H9 (cell line): ENCODE measurements around the gene RICTOR. TPM values are rescaled to one million over a fixed set of nuclear protein-coding genes. Genes with fewer than 3 reads are reported as not detected.

ENCODE experiments used
- DNase-seq: peaks from one replicate; pipeline ENCODE4 v3.0.0-alpha.2; 2017
- H2AFZ ChIP-seq: one replicate; pipeline ENCODE4 v1.6.1; 2013; ENCODE audit warnings: mild to moderate bottlenecking, low read length, control low read depth, moderate library complexity
- H2AK5ac ChIP-seq: 2 replicates; pipeline ENCODE4 v1.6.1; 2013; ENCODE audit warnings: low read length, control low read depth, mixed read lengths; ENCODE audit not compliant: insufficient read length
- H2BK120ac ChIP-seq: one replicate; pipeline ENCODE4 v1.6.1; 2013; ENCODE audit warnings: low read depth, mild to moderate bottlenecking, low read length, control low read depth, inconsistent platforms; ENCODE audit not compliant: poor library complexity, severe bottlenecking
- H2BK12ac ChIP-seq: 2 replicates; pipeline ENCODE4 v1.6.1; 2013; ENCODE audit warnings: low read length, control low read depth, mixed read lengths, low read depth; ENCODE audit not compliant: insufficient read length
- H2BK15ac ChIP-seq: 2 replicates; pipeline ENCODE4 v1.6.1; 2013; ENCODE audit warnings: low read depth, low read length, control low read depth
- H2BK20ac ChIP-seq: one replicate; pipeline ENCODE4 v1.6.1; 2013; ENCODE audit warnings: low read depth, mild to moderate bottlenecking, low read length, control low read depth, inconsistent platforms; ENCODE audit not compliant: poor library complexity, severe bottlenecking
- H2BK5ac ChIP-seq: 2 replicates; pipeline ENCODE4 v1.6.1; 2013; ENCODE audit warnings: low read length, control low read depth, mixed read lengths; ENCODE audit not compliant: insufficient read length
- H3K14ac ChIP-seq: 2 replicates; pipeline ENCODE4 v1.6.1; 2013; ENCODE audit warnings: low read length, control low read depth; ENCODE audit not compliant: insufficient read depth
- H3K18ac ChIP-seq: 2 replicates; pipeline ENCODE4 v1.6.1; 2013; ENCODE audit warnings: low read depth, mild to moderate bottlenecking, mixed read lengths, low read length, control low read depth; ENCODE audit not compliant: insufficient read length
- H3K23ac ChIP-seq: 2 replicates; pipeline ENCODE4 v1.6.1; 2013; ENCODE audit warnings: low read length, control low read depth, mixed read lengths, low read depth; ENCODE audit not compliant: insufficient read length
- H3K23me2 ChIP-seq: 2 replicates; pipeline ENCODE4 v1.6.1; 2013; ENCODE audit warnings: low read depth, mild to moderate bottlenecking, mixed read lengths, low read length, control low read depth; ENCODE audit not compliant: insufficient read length, poor library complexity, severe bottlenecking
- H3K27ac ChIP-seq: 2 replicates; pipeline ENCODE4 v1.5.1; 2013; ENCODE audit warnings: low read length, control low read depth, mixed read lengths, low read depth; ENCODE audit not compliant: insufficient read length
- H3K27me3 ChIP-seq: 2 replicates; pipeline ENCODE4 v1.6.1; 2013; ENCODE audit warnings: low read length, control low read depth, inconsistent platforms; ENCODE audit not compliant: insufficient read depth
- H3K4ac ChIP-seq: 2 replicates; pipeline ENCODE4 v1.6.1; 2013; ENCODE audit warnings: low read depth, mild to moderate bottlenecking, control low read depth, inconsistent platforms, low read length, moderate library complexity
- H3K4me1 ChIP-seq: 2 replicates; pipeline ENCODE4 v1.6.1; 2013; ENCODE audit warnings: low read length, control low read depth, inconsistent platforms; ENCODE audit not compliant: insufficient read depth
- H3K4me2 ChIP-seq: 2 replicates; pipeline ENCODE4 v1.6.1; 2013; ENCODE audit warnings: low read length, control low read depth, mixed read lengths; ENCODE audit not compliant: insufficient read length, insufficient read depth
- H3K56ac ChIP-seq: 2 replicates; pipeline ENCODE4 v1.6.1; 2013; ENCODE audit warnings: low read depth, mild to moderate bottlenecking, mixed read lengths, low read length, control low read depth; ENCODE audit not compliant: insufficient read length
- H3K79me1 ChIP-seq: 2 replicates; pipeline ENCODE4 v1.6.1; 2013; ENCODE audit warnings: low read depth, mild to moderate bottlenecking, moderate library complexity, low read length, control low read depth, inconsistent platforms; ENCODE audit not compliant: insufficient read depth, poor library complexity, severe bottlenecking
- H3K79me2 ChIP-seq: 2 replicates; pipeline ENCODE4 v1.6.1; 2013; ENCODE audit warnings: low read length, control low read depth, inconsistent platforms; ENCODE audit not compliant: insufficient read depth
- H3K9ac ChIP-seq: 2 replicates; pipeline ENCODE4 v1.6.1; 2013; ENCODE audit warnings: low read length, control low read depth, mixed read lengths; ENCODE audit not compliant: insufficient read length; ENCODE audit errors: extremely low read depth
- H3K9me3 ChIP-seq: one replicate; pipeline ENCODE4 v1.6.1; 2013; ENCODE audit warnings: low read depth, low read length, inconsistent platforms; ENCODE audit not compliant: control insufficient read depth
- H3T11ph ChIP-seq: one replicate; pipeline ENCODE4 v1.6.1; 2013; ENCODE audit warnings: mild to moderate bottlenecking, low read length, control low read depth, inconsistent platforms
- H4K20me1 ChIP-seq: one replicate; pipeline ENCODE4 v1.6.1; 2013; ENCODE audit not compliant: control insufficient read depth, insufficient read length, insufficient read depth
- H4K5ac ChIP-seq: 2 replicates; pipeline ENCODE4 v1.6.1; 2013; ENCODE audit warnings: low read depth, mild to moderate bottlenecking, mixed read lengths, low read length, control low read depth; ENCODE audit not compliant: insufficient read length
- H4K8ac ChIP-seq: replicated peaks from 2 replicates; pipeline ENCODE4 v1.6.1; 2013; ENCODE audit warnings: low read length, control low read depth, mixed read lengths, low read depth; ENCODE audit not compliant: insufficient read length
- H4K91ac ChIP-seq: 2 replicates; pipeline ENCODE4 v1.6.1; 2013; ENCODE audit warnings: low read depth, mild to moderate bottlenecking, moderate library complexity, mixed read lengths, low read length, control low read depth; ENCODE audit not compliant: insufficient read length
- H3K27ac Mint-ChIP-seq, 3 experiments: 2 replicates in 2 of 3; 3 replicates in 1 of 3; pipeline ENCODE4 v1.8.0; 2020 to 2021; ENCODE audit warnings: mixed read lengths in 3 of 3, mild to moderate bottlenecking in 1 of 3, moderate library complexity in 1 of 3
- H3K27me3 Mint-ChIP-seq: 2 replicates; pipeline ENCODE4 v1.8.0; 2021; ENCODE audit warnings: low read depth, mild to moderate bottlenecking, moderate library complexity, mixed read lengths
- H3K36me3 Mint-ChIP-seq, 3 experiments: 2 replicates in 2 of 3; 3 replicates in 1 of 3; pipeline ENCODE4 v1.8.0; 2020 to 2021; ENCODE audit warnings: low read depth in 3 of 3, mixed read lengths in 3 of 3; ENCODE audit not compliant: insufficient read depth in 1 of 3
- H3K4me1 Mint-ChIP-seq, 2 experiments: 2 replicates each; pipeline ENCODE4 v1.8.0; 2020; ENCODE audit warnings: mixed read lengths in 2 of 2
- H3K4me3 Mint-ChIP-seq, 2 experiments: 2 replicates in 1 of 2; 3 replicates in 1 of 2; pipeline ENCODE4 v1.8.0; 2020 to 2021; ENCODE audit warnings: mild to moderate bottlenecking in 2 of 2, mixed read lengths in 2 of 2, moderate library complexity in 1 of 2
- H3K9me3 Mint-ChIP-seq, 2 experiments: 2 replicates in 1 of 2; 3 replicates in 1 of 2; pipeline ENCODE4 v1.8.0; 2020; ENCODE audit warnings: mild to moderate bottlenecking in 2 of 2, mixed read lengths in 2 of 2, moderate library complexity in 1 of 2
- WGBS: extraction: QIAGEN DNeasy Blood & Tissue Kit; methylation state at CpG from one replicate; pipeline ENCODE4 v1.1.7; 2013; ENCODE audit warnings: missing lambda C conversion rate, low lambda C conversion rate, mixed read lengths; ENCODE audit not compliant: insufficient read length; ENCODE audit errors: extremely low coverage; 5-methylcytosine and 5-hydroxymethylcytosine counted together
- total RNA-seq: library from RNA; stranded (reverse); gene quantifications from 2 replicates; pipeline ENCODE4 v1.2.1, GENCODE V29; 2021
- TF ChIP-seq, protein P1 (sequence below): fragments of 200-600 bp; sonication (generic); conservative IDR thresholded peaks from 3 replicates; pipeline ENCODE4 v1.8.0; 2021; ENCODE audit warnings: antibody characterized with exemption, mild to moderate bottlenecking

The RICTOR gene
- total RNA-seq, 1 experiment from 2014 or later: 20.9 TPM

GRCh38 chr5:39076757-39077728 is 2.8 kb upstream of the RICTOR start:
- no peak overlapping the region for H2BK20ac ChIP-seq
- Mint-ChIP-seq H3K4me1 (peaks cover 10 to 19% of the 10 kb centered on the region in 2 experiments), H3K36me3 (no peaks in the 10 kb centered on the region), H3K27ac (no peak overlapping the region), H3K4me3 (no peak overlapping the region), H3K27me3 (no peaks in the 10 kb centered on the region), H3K9me3 (no peaks in the 10 kb centered on the region)
- H2BK15ac ChIP-seq: no peak overlapping the region
- H3K79me2 ChIP-seq: peaks cover 4% of the 10 kb centered on the region; the same call in 1 of the 2 replicates
- H3K4ac ChIP-seq: no peak overlapping the region
- no peak overlapping the region for H3K18ac ChIP-seq
- no peak overlapping the region for H2BK120ac ChIP-seq
- no peak overlapping the region for H4K5ac ChIP-seq
- H3K79me1 ChIP-seq: no peaks in the 10 kb centered on the region
- H2BK12ac ChIP-seq: no peak overlapping the region
- H3K14ac ChIP-seq: no peak overlapping the region
- H4K20me1 ChIP-seq: no peaks in the 10 kb centered on the region
- no peak overlapping the region for H3K23ac ChIP-seq
- no peak overlapping the region for H4K8ac ChIP-seq
- no peaks in the 10 kb centered on the region for H3K27me3 ChIP-seq
- no peak overlapping the region for H3K9ac ChIP-seq
- H3K4me2 ChIP-seq: no peak overlapping the region
- H3T11ph ChIP-seq: no peak overlapping the region
- DNase-seq: no peak
- H2BK5ac ChIP-seq: no peak overlapping the region
- no peak overlapping the region for H3K27ac ChIP-seq
- no CpG with 5 or more reads among the region's 6 CpGs for WGBS
- TF ChIP-seq, protein P1, sequence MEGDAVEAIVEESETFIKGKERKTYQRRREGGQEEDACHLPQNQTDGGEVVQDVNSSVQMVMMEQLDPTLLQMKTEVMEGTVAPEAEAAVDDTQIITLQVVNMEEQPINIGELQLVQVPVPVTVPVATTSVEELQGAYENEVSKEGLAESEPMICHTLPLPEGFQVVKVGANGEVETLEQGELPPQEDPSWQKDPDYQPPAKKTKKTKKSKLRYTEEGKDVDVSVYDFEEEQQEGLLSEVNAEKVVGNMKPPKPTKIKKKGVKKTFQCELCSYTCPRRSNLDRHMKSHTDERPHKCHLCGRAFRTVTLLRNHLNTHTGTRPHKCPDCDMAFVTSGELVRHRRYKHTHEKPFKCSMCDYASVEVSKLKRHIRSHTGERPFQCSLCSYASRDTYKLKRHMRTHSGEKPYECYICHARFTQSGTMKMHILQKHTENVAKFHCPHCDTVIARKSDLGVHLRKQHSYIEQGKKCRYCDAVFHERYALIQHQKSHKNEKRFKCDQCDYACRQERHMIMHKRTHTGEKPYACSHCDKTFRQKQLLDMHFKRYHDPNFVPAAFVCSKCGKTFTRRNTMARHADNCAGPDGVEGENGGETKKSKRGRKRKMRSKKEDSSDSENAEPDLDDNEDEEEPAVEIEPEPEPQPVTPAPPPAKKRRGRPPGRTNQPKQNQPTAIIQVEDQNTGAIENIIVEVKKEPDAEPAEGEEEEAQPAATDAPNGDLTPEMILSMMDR: no peak
- H3K23me2 ChIP-seq: peaks cover 7% of the 10 kb centered on the region
- no peaks in the 10 kb centered on the region for H3K4me1 ChIP-seq
- no peak overlapping the region for H2AFZ ChIP-seq
- H4K91ac ChIP-seq: no peak overlapping the region
- no peak overlapping the region for H3K56ac ChIP-seq
- no peak overlapping the region for H2AK5ac ChIP-seq
- no peaks in the 10 kb centered on the region for H3K9me3 ChIP-seq
